Activated CD8-positive, alpha-beta memory T cell treated with anti-CD3 and anti-CD28 coated beads for 1 hour (primary cell): Measurements from ENCODE around the gene CDHR3.

Source experiments
- DNase-seq, 2 donors: peaks; one replicate each; pipeline ENCODE4 v3.0.0-alpha.2; 2020; ENCODE audit warnings: low read depth in 1 of 2; ENCODE audit errors: extremely low read depth in 1 of 2

The CDHR3 gene

GRCh38 chr7:106063024-106063423 lies 100.0 kb downstream of the CDHR3 start:
- DNase-seq = no peak

- no peak for DNase-seq
These were observed 100.6 kb downstream of the CDHR3 start for GRCh38 chr7:106063692-106064091.

GRCh38 chr7:106064316-106064715 lies 101.3 kb downstream of the CDHR3 start:
- DNase-seq = no peak

GRCh38 chr7:106064771-106065574 lies 101.9 kb downstream of the CDHR3 start:
- DNase-seq = no peak

DNA sequence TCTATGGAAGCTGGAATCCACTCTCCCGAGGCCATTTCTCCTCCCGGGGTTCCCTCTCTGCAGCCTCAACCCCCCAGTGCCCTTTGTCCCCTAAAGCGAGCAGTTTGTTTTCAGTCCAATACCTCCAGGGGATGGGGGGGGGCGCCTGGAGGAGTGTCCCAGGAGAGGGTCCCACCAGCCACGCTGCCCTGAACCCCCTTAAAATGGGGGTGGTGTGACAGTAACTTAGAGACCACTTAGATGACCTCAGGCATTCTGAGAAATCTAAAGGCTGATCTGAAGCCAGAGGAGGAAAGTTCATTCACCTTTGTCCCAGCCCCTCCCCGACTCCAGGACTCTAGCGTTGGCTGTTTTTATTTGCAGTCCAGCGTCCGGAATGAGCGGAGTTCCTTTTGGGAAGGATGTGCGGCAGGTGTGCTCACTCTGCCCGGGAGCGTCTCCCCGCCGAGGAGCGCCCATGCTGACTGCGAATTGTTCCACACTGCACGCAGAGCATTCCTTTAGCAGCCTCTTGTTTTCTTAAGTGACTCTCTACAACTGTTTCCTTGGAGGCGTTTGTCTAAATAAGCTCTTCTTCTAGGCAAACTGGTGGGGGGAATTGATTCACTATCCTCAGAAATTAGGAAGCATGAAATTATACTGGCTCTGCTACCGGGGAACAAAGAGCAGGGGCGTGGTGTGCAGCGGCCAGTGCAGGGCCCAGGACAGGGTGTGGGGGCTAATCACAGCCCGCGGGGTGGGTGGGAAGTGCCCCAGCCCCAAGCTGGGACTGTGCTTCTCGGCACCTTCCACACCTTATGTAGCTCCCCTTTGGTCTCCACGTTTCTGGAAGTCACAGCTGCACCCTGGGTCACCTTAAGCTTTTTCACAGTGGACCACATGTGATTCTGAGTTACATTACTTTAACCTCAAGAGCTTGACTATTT lies 102.8 kb downstream of the CDHR3 start:
- no peak for DNase-seq

DNA sequence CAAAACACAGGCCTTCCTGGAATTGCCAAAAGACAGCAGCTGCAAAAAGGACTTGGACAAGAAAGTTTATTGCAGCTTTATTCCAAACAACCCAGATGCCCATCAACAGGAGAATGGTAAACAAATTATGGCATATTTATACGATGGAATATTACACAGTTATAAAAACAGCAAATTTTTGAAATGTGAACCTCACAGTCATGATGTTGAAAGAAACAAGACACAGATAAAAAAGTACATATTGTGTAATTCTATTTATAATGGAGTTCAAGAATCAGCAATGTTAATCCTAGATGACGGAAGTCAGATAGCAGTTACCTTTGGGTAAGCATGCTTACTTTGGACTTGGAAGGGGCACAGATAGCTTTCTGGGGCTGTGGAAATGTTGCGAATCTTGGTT lies 104.6 kb downstream of the CDHR3 start:
- no peak for DNase-seq

GRCh38 chr7:106068538-106068961 lies 105.5 kb downstream of the CDHR3 start:
- no peak for DNase-seq

GRCh38 chr7:106068986-106069385 lies 105.9 kb downstream of the CDHR3 start:
- no peak for DNase-seq

DNA sequence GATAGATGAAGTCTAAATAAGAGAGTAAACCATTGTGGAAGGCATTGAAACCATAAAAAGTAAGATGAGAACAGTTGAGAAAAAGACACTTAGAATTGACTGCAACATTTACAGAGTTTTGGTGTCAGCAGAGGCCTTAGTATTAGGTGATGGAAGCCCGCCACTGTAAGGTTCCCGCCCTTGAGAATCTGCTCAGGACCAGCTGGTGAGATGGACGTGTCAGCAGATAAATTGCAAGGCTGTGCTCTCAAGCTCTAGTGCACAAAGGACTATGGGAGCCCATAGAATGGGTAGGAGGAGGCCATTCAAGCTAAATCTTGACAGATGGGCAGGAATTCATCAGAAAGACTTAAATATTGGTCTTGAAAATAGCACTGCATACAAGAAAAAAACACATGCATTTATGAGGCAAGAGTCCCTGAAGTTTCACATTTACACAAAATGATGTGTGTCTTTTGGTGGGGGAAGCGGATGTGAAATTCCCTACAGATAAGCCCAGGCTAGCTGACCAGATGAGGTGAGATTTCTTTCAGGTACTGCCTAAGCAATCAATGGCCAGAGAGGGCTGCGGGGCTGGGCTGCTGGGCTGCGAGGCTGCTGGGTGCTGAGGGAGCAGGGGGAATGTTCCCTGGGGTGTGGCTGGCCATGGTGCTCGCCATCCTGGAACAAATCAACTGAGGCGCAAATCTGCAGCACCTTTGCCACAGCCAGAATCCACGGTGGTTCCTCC lies 106.6 kb downstream of the CDHR3 start:
- DNase-seq = no peak

DNA sequence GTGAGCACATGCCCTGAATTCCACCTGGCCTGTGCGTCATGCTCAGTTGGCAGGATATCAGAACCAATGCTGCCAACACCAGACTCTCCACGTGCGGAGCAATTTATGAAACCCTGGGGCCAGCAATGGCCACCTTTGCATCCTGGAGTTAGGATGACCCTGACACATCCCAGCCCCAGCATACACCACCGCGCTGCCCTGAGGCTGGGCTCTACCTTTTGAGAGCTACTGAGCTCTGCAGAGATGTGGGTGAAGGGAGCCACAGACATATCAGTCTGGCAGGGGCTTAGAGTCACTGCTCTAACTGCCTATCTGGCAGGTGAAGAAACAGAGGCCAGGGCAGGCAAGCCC lies 107.1 kb downstream of the CDHR3 start:
- DNase-seq = no peak

GRCh38 chr7:106070567-106071254 lies 107.6 kb downstream of the CDHR3 start:
- no peak for DNase-seq

- DNase-seq = peak in 1 of 2 donors; percentile 8
These were observed 108.4 kb downstream of the CDHR3 start for GRCh38 chr7:106071356-106071998.

GRCh38 chr7:106071999-106072714 lies 109.1 kb downstream of the CDHR3 start:
- no peak for DNase-seq

GRCh38 chr7:106072715-106073091 lies 109.6 kb downstream of the CDHR3 start:
- no peak for DNase-seq

GRCh38 chr7:106073701-106074100 lies 110.6 kb downstream of the CDHR3 start:
- DNase-seq = no peak

- no peak for DNase-seq
These were observed 111.2 kb downstream of the CDHR3 start for GRCh38 chr7:106074257-106074656.

GRCh38 chr7:106075937-106076336 lies 112.9 kb downstream of the CDHR3 start:
- DNase-seq = no peak

DNA sequence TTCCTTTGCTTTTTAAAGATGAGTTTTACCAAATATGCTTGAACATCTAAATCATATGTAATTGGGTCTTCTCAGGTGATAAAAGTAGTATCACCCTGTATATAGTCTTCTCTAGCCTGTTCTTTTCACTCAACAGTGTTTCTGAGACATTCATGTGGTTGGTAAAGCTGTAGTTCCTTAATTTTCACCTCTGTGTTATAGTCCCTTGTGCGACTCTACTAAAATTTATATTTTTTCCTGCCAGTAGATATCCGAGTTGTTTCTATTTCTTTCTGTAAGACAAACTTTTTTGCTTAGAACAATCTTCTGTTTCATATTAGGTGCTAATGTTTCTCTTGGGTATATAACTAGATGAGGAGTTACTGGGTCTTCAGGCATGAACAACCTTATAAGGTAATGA lies 113.5 kb downstream of the CDHR3 start:
- DNase-seq = no peak

GRCh38 chr7:106080300-106080987 lies 117.4 kb downstream of the CDHR3 start:
- DNase-seq = no peak
